Measurements from ENCODE around the gene PPARA. TPM values are rescaled to one million over a fixed set of nuclear protein-coding genes. Genes with fewer than 3 reads are reported as not detected.

The PPARA gene
- total RNA-seq, 1 donor from 2014 or later: 7.5 TPM

GRCh38 chr22:46113910-46114517 lies 36.3 kb upstream of the PPARA start:
- DNase-seq (ENCODE audit: low read depth, low spot score): no peak

GRCh38 chr22:46114518-46115387 lies 35.6 kb upstream of the PPARA start:
- no peak for DNase-seq (ENCODE audit: low read depth, low spot score)

- DNase-seq (ENCODE audit: low read depth, low spot score): no peak
These were observed 35.0 kb upstream of the PPARA start for GRCh38 chr22:46115388-46115678.

GRCh38 chr22:46115755-46116490 lies 34.4 kb upstream of the PPARA start:
- DNase-seq (ENCODE audit: low read depth, low spot score): no peak

GRCh38 chr22:46116491-46116958 lies 33.8 kb upstream of the PPARA start:
- DNase-seq (ENCODE audit: low read depth, low spot score): peak; percentile 63

- DNase-seq (ENCODE audit: low read depth, low spot score): no peak
These were observed 32.8 kb upstream of the PPARA start for GRCh38 chr22:46117206-46118199.

GRCh38 chr22:46119093-46119728 lies 31.1 kb upstream of the PPARA start:
- DNase-seq (ENCODE audit: low read depth, low spot score): no peak

- DNase-seq (ENCODE audit: low read depth, low spot score): no peak
These were observed 30.5 kb upstream of the PPARA start for GRCh38 chr22:46119729-46120419.

GRCh38 chr22:46120420-46120737 lies 29.9 kb upstream of the PPARA start:
- no peak for DNase-seq (ENCODE audit: low read depth, low spot score)

GRCh38 chr22:46121079-46121478 lies 29.2 kb upstream of the PPARA start:
- no peak for DNase-seq (ENCODE audit: low read depth, low spot score)

GRCh38 chr22:46121523-46122287 lies 28.6 kb upstream of the PPARA start:
- DNase-seq (ENCODE audit: low read depth, low spot score): no peak

- DNase-seq (ENCODE audit: low read depth, low spot score): peak; percentile 15
These were observed 27.8 kb upstream of the PPARA start for GRCh38 chr22:46122511-46122971.

GRCh38 chr22:46122980-46123693 lies 27.2 kb upstream of the PPARA start:
- no peak for DNase-seq (ENCODE audit: low read depth, low spot score)

- no peak for DNase-seq (ENCODE audit: low read depth, low spot score)
These were observed 26.5 kb upstream of the PPARA start for GRCh38 chr22:46123694-46124382.

GRCh38 chr22:46124383-46125144 lies 25.8 kb upstream of the PPARA start:
- DNase-seq (ENCODE audit: low read depth, low spot score): no peak

GRCh38 chr22:46125311-46125710 lies 25.0 kb upstream of the PPARA start:
- no peak for DNase-seq (ENCODE audit: low read depth, low spot score)
